Neural cell (in vitro differentiated cells): Measurements from ENCODE around the gene VEPH1.

Experiments used
- RAD21 ChIP-seq: fragments of 450-650 bp; conservative IDR thresholded peaks from 2 replicates; pipeline ENCODE4 v1.6.1; 2014; ENCODE audit warnings: antibody characterized with exemption, mild to moderate bottlenecking, moderate library complexity
- TF ChIP-seq, protein P1 (sequence below): fragments of 450-650 bp; IDR thresholded peaks from 2 replicates; pipeline ENCODE4 v1.5.1; 2014; ENCODE audit warnings: antibody characterized with exemption, mild to moderate bottlenecking, moderate library complexity; ENCODE audit not compliant: poor library complexity, severe bottlenecking

GRCh38 chr3:157409516-157409915 lies 93.7 kb downstream of the VEPH1 start:
- TF ChIP-seq, protein P1, sequence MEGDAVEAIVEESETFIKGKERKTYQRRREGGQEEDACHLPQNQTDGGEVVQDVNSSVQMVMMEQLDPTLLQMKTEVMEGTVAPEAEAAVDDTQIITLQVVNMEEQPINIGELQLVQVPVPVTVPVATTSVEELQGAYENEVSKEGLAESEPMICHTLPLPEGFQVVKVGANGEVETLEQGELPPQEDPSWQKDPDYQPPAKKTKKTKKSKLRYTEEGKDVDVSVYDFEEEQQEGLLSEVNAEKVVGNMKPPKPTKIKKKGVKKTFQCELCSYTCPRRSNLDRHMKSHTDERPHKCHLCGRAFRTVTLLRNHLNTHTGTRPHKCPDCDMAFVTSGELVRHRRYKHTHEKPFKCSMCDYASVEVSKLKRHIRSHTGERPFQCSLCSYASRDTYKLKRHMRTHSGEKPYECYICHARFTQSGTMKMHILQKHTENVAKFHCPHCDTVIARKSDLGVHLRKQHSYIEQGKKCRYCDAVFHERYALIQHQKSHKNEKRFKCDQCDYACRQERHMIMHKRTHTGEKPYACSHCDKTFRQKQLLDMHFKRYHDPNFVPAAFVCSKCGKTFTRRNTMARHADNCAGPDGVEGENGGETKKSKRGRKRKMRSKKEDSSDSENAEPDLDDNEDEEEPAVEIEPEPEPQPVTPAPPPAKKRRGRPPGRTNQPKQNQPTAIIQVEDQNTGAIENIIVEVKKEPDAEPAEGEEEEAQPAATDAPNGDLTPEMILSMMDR: no peak
- TF ChIP-seq RAD21: no peak
